ENCODE data around the gene ZNF223.

Gene ZNF223

DNA sequence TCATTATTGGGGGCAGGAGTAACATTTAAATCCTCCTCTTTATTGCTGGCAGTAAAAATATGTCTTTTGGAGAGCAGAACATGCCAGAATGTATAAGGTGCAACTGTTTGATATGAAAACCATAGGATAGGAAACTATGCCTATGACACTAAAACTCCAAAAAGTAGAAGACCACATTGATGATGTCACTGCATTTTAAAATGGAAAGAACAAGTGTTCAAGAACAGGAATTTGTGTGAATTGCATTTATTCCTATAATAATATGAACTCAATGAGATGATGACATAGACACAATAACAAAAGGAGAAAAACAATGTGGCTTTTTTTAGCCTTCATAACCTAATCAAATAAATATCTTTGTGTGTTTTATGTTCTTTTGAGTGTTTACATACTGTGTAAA, 57.6 kb downstream of the ZNF223 start:
- peaks cover 42% of the 10 kb centered on the region for H3K36me3 ChIP-seq (ENCODE audit: insufficient read depth, low read length)
- peaks cover 21% of the 10 kb centered on the region for H3K9me3 ChIP-seq (ENCODE audit: insufficient read depth, low read length, severe bottlenecking)
- no peak overlapping the region for H2AFZ ChIP-seq (ENCODE audit: low read depth, low read length)
- no peak overlapping the region for H3K4me2 ChIP-seq (ENCODE audit: insufficient read depth, low read length)
- H3K79me2 ChIP-seq (ENCODE audit: insufficient read depth, low read length) = peaks cover 12% of the 10 kb centered on the region
- no peak overlapping the region for H3K4me3 ChIP-seq (ENCODE audit: low read depth in 1 of 2, low read length in 2 of 2)
- H3K4me1 ChIP-seq (ENCODE audit: insufficient read depth, low read length) = peaks cover 22% of the 10 kb centered on the region
- DNase-seq (no peak), ATAC-seq (ENCODE audit: insufficient read depth, low read depth) (no peak)
- no peaks in the 10 kb centered on the region for H4K20me1 ChIP-seq (ENCODE audit: insufficient read depth, low read length)
- no peaks in the 10 kb centered on the region for H3K27me3 ChIP-seq (ENCODE audit: insufficient read depth, low read length, poor library complexity)
- no peak for TF ChIP-seq EZH2 (IDR thresholded peaks at IDR 0.05; ENCODE audit: borderline replicate concordance, low read depth, low read length, severe bottlenecking)
- TF ChIP-seq, protein P1, sequence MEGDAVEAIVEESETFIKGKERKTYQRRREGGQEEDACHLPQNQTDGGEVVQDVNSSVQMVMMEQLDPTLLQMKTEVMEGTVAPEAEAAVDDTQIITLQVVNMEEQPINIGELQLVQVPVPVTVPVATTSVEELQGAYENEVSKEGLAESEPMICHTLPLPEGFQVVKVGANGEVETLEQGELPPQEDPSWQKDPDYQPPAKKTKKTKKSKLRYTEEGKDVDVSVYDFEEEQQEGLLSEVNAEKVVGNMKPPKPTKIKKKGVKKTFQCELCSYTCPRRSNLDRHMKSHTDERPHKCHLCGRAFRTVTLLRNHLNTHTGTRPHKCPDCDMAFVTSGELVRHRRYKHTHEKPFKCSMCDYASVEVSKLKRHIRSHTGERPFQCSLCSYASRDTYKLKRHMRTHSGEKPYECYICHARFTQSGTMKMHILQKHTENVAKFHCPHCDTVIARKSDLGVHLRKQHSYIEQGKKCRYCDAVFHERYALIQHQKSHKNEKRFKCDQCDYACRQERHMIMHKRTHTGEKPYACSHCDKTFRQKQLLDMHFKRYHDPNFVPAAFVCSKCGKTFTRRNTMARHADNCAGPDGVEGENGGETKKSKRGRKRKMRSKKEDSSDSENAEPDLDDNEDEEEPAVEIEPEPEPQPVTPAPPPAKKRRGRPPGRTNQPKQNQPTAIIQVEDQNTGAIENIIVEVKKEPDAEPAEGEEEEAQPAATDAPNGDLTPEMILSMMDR (IDR thresholded peaks at IDR 0.05; ENCODE audit: borderline replicate concordance, extremely low read depth, low read length, poor library complexity, severe bottlenecking) = no peak
- no peak overlapping the region for H3K9ac ChIP-seq (ENCODE audit: low read depth, low read length)
- no peak overlapping the region for H3K27ac ChIP-seq (ENCODE audit: low read length)

DNA sequence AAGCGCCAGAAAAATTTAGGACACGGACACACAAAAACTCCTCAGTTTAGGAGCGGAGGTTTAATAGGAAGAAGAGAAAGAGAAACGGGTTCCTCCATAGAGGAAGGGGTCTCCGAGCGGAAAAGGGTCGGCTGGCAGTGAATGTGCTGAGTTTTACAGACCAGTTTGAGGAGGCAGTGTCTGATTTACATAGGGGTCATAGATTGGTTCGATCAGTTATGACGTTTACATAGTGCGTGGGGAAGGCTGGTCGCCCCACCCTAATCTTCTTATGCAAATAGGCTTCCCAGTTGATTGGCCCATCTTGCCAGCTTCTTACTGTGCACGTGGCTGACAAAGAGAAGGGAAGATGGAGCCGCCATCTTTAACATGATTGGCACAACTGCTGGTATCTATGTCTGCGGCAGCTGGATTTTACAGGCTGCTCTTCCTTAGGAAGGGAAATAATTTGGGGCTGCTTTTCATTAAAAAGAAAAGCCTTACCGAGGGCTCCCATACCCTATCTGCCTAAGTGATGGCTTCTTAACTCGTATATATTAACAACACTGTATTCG, 60.2 kb downstream of the ZNF223 start:
- TF ChIP-seq EZH2 (IDR thresholded peaks at IDR 0.05; ENCODE audit: borderline replicate concordance, low read depth, low read length, severe bottlenecking) = no peak
- TF ChIP-seq, protein P1 (IDR thresholded peaks at IDR 0.05; ENCODE audit: borderline replicate concordance, extremely low read depth, low read length, poor library complexity, severe bottlenecking) = no peak
- H4K20me1 ChIP-seq (ENCODE audit: insufficient read depth, low read length) = no peaks in the 10 kb centered on the region
- ATAC-seq (ENCODE audit: insufficient read depth, low read depth) (no peak), DNase-seq (no peak)
- H3K27ac ChIP-seq (ENCODE audit: low read length) = no peak overlapping the region
- H3K27me3 ChIP-seq (ENCODE audit: insufficient read depth, low read length, poor library complexity) = no peaks in the 10 kb centered on the region
- H3K9ac ChIP-seq (ENCODE audit: low read depth, low read length) = no peak overlapping the region
- peak overlapping the region; percentile 91 to 95; a peak in 3 of 4 replicates for H3K4me3 ChIP-seq (ENCODE audit: low read depth in 1 of 2, low read length in 2 of 2)
- peaks cover 9% of the 10 kb centered on the region for H3K9me3 ChIP-seq (ENCODE audit: insufficient read depth, low read length, severe bottlenecking)
- peaks cover 33% of the 10 kb centered on the region for H3K4me1 ChIP-seq (ENCODE audit: insufficient read depth, low read length)
- H3K4me2 ChIP-seq (ENCODE audit: insufficient read depth, low read length) = peak overlapping the region; percentile 90
- H3K36me3 ChIP-seq (ENCODE audit: insufficient read depth, low read length) = peaks cover 33% of the 10 kb centered on the region
- peaks cover 17% of the 10 kb centered on the region for H3K79me2 ChIP-seq (ENCODE audit: insufficient read depth, low read length)
- no peak overlapping the region for H2AFZ ChIP-seq (ENCODE audit: low read depth, low read length)

DNA sequence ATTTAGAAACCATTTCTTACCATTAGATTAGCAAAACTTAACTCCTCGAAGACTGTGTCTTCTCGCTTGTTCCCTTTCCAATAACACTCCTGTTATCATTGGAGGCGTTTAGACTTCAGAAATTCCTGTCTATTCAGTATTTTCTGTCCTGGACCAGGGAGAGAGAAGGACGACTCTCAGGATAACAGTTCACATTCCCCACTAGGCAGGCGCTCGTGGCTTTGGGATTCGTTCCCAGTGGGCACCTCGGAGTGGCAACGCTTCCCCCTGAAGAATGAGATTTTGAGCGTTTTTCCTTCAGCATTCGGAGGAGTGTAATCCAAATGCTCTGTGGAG, 60.9 kb downstream of the ZNF223 start:
- TF ChIP-seq, protein P1 (IDR thresholded peaks at IDR 0.05; ENCODE audit: borderline replicate concordance, extremely low read depth, low read length, poor library complexity, severe bottlenecking) = no peak
- TF ChIP-seq EZH2 (IDR thresholded peaks at IDR 0.05; ENCODE audit: borderline replicate concordance, low read depth, low read length, severe bottlenecking) = no peak
- Histone ChIP-seq H3K27me3 (ENCODE audit: insufficient read depth, low read length, poor library complexity) (no peaks in the 10 kb centered on the region), H4K20me1 (ENCODE audit: insufficient read depth, low read length) (no peaks in the 10 kb centered on the region), H3K9me3 (ENCODE audit: insufficient read depth, low read length, severe bottlenecking) (peaks cover 2% of the 10 kb centered on the region), H3K79me2 (ENCODE audit: insufficient read depth, low read length) (peaks cover 17% of the 10 kb centered on the region), H3K4me2 (ENCODE audit: insufficient read depth, low read length) (peak overlapping the region; percentile 90), H2AFZ (ENCODE audit: low read depth, low read length) (peak overlapping the region; percentile 99), H3K27ac (ENCODE audit: low read length) (peak overlapping the region; percentile 78), H3K36me3 (ENCODE audit: insufficient read depth, low read length) (peaks cover 30% of the 10 kb centered on the region), H3K9ac (ENCODE audit: low read depth, low read length) (peak overlapping the region; percentile 63), H3K4me3 (ENCODE audit: low read depth in 1 of 2, low read length in 2 of 2) (peak overlapping the region; percentile 91 to 95), H3K4me1 (ENCODE audit: insufficient read depth, low read length) (peaks cover 33% of the 10 kb centered on the region)
- DNase-seq (no peak), ATAC-seq (ENCODE audit: insufficient read depth, low read depth) (no peak)
